ENCODE results near the gene SGCA. TPM values are rescaled to one million over a fixed set of nuclear protein-coding genes. Genes with fewer than 3 reads are reported as not detected.
A peak's percentile ranks its signal among the peaks of the same experiment; 100 is the strongest.

SGCA gene
- total and polyA plus RNA-seq, 2 of the 13 experiments (the other 11 are each of a cell fraction or from before 2014, with no cell fraction given) = not detected

GRCh38 chr17:50151937-50152547 is 13.8 kb upstream of the SGCA start (continued):
- TF ChIP-seq TMF1 (CRISPR knock-in tag; IDR thresholded peaks at IDR 0.05; ENCODE audit: low read depth) (no peak), SMC3 (IDR thresholded peaks at IDR 0.05; ENCODE audit: low read length) (no peak), ZNF788 (CRISPR knock-in tag; IDR thresholded peaks at IDR 0.05; ENCODE audit: borderline replicate concordance) (peak; percentile 62), KDM5B (CRISPR knock-in tag; IDR thresholded peaks at IDR 0.05; ENCODE audit: borderline replicate concordance) (peak; percentile 86; the same call in 1 of the 2 replicates), FOXO1 (CRISPR knock-in tag; IDR thresholded peaks at IDR 0.05) (peak; percentile 42; the same call in 1 of the 2 replicates), BRD4 (CRISPR knock-in tag; IDR thresholded peaks at IDR 0.05) (0 out of 2 replicates have a peak, but pooled peaks have one; percentile 16), ZNF333 (CRISPR knock-in tag; IDR thresholded peaks at IDR 0.05; ENCODE audit: borderline replicate concordance) (0 out of 2 replicates have a peak, but pooled peaks have one; percentile 29), ZNF230 (CRISPR knock-in tag; IDR thresholded peaks at IDR 0.05) (peak; percentile 54; the same call in 1 of the 2 replicates), FOXJ3 (CRISPR knock-in tag; IDR thresholded peaks at IDR 0.05; ENCODE audit: borderline replicate concordance) (no peak), ZNF280B (CRISPR knock-in tag; IDR thresholded peaks at IDR 0.05; ENCODE audit: borderline replicate concordance) (peak; percentile 65; the same call in 1 of the 2 replicates), JUNB (CRISPR knock-in tag; IDR thresholded peaks at IDR 0.05; ENCODE audit: borderline replicate concordance) (no peak), ZNF891 (CRISPR knock-in tag; IDR thresholded peaks at IDR 0.05) (no peak), KDM4B (CRISPR knock-in tag; IDR thresholded peaks at IDR 0.05) (no peak), SP1 (IDR thresholded peaks at IDR 0.05) (no peak), SP1 (CRISPR knock-in tag; IDR thresholded peaks at IDR 0.05) (peak; percentile 35), RFXANK (CRISPR knock-in tag; IDR thresholded peaks at IDR 0.05) (no peak), ZNF431 (CRISPR knock-in tag; IDR thresholded peaks at IDR 0.05; ENCODE audit: borderline replicate concordance, low read depth) (no peak), ZNF430 (CRISPR knock-in tag; IDR thresholded peaks at IDR 0.05) (peak; percentile 63; the same call in 1 of the 2 replicates), HMG20B (CRISPR knock-in tag; conservative IDR thresholded peaks at IDR 0.05) (0 out of 2 replicates have a peak, but pooled peaks have one; percentile 29), CENPBD1 (CRISPR knock-in tag; IDR thresholded peaks at IDR 0.05; ENCODE audit: borderline replicate concordance, low read depth) (no peak), POLR2AphosphoS5 (IDR thresholded peaks at IDR 0.05; ENCODE audit: low read depth, low read length) (peak; percentile 40; the same call in 1 of the 2 replicates), HDAC1 (CRISPR knock-in tag; IDR thresholded peaks at IDR 0.05) (peak; percentile 66)
- TF ChIP-seq, protein P1, sequence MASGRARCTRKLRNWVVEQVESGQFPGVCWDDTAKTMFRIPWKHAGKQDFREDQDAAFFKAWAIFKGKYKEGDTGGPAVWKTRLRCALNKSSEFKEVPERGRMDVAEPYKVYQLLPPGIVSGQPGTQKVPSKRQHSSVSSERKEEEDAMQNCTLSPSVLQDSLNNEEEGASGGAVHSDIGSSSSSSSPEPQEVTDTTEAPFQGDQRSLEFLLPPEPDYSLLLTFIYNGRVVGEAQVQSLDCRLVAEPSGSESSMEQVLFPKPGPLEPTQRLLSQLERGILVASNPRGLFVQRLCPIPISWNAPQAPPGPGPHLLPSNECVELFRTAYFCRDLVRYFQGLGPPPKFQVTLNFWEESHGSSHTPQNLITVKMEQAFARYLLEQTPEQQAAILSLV (CRISPR knock-in tag; IDR thresholded peaks at IDR 0.05; ENCODE audit: borderline replicate concordance) = peak; percentile 88; the same call in 1 of the 2 replicates
- TF ChIP-seq, protein P2, sequence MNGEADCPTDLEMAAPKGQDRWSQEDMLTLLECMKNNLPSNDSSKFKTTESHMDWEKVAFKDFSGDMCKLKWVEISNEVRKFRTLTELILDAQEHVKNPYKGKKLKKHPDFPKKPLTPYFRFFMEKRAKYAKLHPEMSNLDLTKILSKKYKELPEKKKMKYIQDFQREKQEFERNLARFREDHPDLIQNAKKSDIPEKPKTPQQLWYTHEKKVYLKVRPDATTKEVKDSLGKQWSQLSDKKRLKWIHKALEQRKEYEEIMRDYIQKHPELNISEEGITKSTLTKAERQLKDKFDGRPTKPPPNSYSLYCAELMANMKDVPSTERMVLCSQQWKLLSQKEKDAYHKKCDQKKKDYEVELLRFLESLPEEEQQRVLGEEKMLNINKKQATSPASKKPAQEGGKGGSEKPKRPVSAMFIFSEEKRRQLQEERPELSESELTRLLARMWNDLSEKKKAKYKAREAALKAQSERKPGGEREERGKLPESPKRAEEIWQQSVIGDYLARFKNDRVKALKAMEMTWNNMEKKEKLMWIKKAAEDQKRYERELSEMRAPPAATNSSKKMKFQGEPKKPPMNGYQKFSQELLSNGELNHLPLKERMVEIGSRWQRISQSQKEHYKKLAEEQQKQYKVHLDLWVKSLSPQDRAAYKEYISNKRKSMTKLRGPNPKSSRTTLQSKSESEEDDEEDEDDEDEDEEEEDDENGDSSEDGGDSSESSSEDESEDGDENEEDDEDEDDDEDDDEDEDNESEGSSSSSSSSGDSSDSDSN (CRISPR knock-in tag; IDR thresholded peaks at IDR 0.05) = peak; percentile 59
